8988T (cell line): ENCODE results near the gene ANKRD52.
"Not testable (repeated sequence)": the region's sequence is repeated elsewhere in the genome, so short reads cannot be mapped to it uniquely, and the experiment has no call there.

Experiments
- DNase-seq: peaks from one replicate; pipeline ENCODE4 v3.0.0; 2011

The ANKRD52 gene

GRCh38 chr12:56258068-56258819 lies at the start of gene ANKRD52:
Gene ANKRD52, minus strand, starts transcription at chr12:56258384. Its CDS starts 115 bp downstream, at chr12:56258269.
- DNase-seq = peak; percentile 92

- DNase-seq = no peak
Observed at GRCh38 chr12:56307221-56307965, 49.2 kb upstream of the ANKRD52 start.

GRCh38 chr12:56304872-56305590 lies 46.8 kb upstream of the ANKRD52 start:
- no peak for DNase-seq

GRCh38 chr12:56304276-56304675 lies 46.1 kb upstream of the ANKRD52 start:
- DNase-seq = no peak

GRCh38 chr12:56300644-56301464 lies 42.7 kb upstream of the ANKRD52 start:
- DNase-seq = no peak

GRCh38 chr12:56299853-56300643 lies 41.9 kb upstream of the ANKRD52 start, which contains the start of gene CS:
Gene CS, minus strand, starts transcription at chr12:56300330. Its CDS starts 129 bp downstream, at chr12:56300201.
- peak; percentile 63 for DNase-seq

- DNase-seq = no peak
Observed at GRCh38 chr12:56299308-56299852, 41.2 kb upstream of the ANKRD52 start.

- DNase-seq = no peak
Observed at GRCh38 chr12:56298828-56299227, 40.6 kb upstream of the ANKRD52 start.

- no peak for DNase-seq
Observed at GRCh38 chr12:56297400-56297799, 39.2 kb upstream of the ANKRD52 start.

GRCh38 chr12:56296295-56296694 lies 38.1 kb upstream of the ANKRD52 start:
- DNase-seq = no peak

- DNase-seq = no peak
Observed at GRCh38 chr12:56293795-56294194, 35.6 kb upstream of the ANKRD52 start.

- DNase-seq = no peak
Observed at GRCh38 chr12:56288705-56289387, 30.7 kb upstream of the ANKRD52 start.

- no peak for DNase-seq
Observed at GRCh38 chr12:56286044-56286830, 28.1 kb upstream of the ANKRD52 start.

GRCh38 chr12:56284263-56284662 lies 26.1 kb upstream of the ANKRD52 start:
- DNase-seq = not testable (repeated sequence)

GRCh38 chr12:56282579-56282978 lies 24.4 kb upstream of the ANKRD52 start:
- no peak for DNase-seq

GRCh38 chr12:56282030-56282429 lies 23.8 kb upstream of the ANKRD52 start:
- DNase-seq = no peak

- no peak for DNase-seq
Observed at GRCh38 chr12:56280849-56281248, 22.7 kb upstream of the ANKRD52 start.

- no peak for DNase-seq
Observed at GRCh38 chr12:56278905-56279304, 20.7 kb upstream of the ANKRD52 start.

- no peak for DNase-seq
Observed at GRCh38 chr12:56274299-56274698, 16.1 kb upstream of the ANKRD52 start.

GRCh38 chr12:56272468-56272867 lies 14.3 kb upstream of the ANKRD52 start:
- DNase-seq = not testable (repeated sequence)
